HG03064 (cell line): Measurements from ENCODE around the gene ZBTB8A.
A peak's percentile ranks its signal among the peaks of the same experiment; 100 is the strongest.

Experiments used
- ATAC-seq: cut with Tn5 transposase; IDR thresholded peaks from one replicate; pipeline ENCODE4 v1.9.1; 2021; ENCODE audit warnings: low read depth; ENCODE audit not compliant: unreplicated experiment

Gene ZBTB8A

GRCh38 chr1:32651461-32652073 is 112.3 kb downstream of the ZBTB8A start:
- peak; percentile 30 for ATAC-seq

GRCh38 chr1:32652244-32652962 is 113.2 kb downstream of the ZBTB8A start:
- ATAC-seq: no peak
